Thyroid gland (tissue), 4 donors: ENCODE data around the gene SLC22A7. TPM values are rescaled to one million over a fixed set of nuclear protein-coding genes. Genes with fewer than 3 reads are reported as not detected.

Source experiments
- DNase-seq, 2 donors: peaks; one replicate each; pipeline ENCODE4 v3.0.0-alpha.2; 2019
- H3K27ac ChIP-seq, 3 donors: fragments of 200-600 bp; sonication (generic); 1 replicate in 2 of 3; 2 replicates in 1 of 3; pipeline ENCODE4 v1.5.1; 2016 to 2019; ENCODE audit warnings: mild to moderate bottlenecking in 1 of 3, moderate library complexity in 1 of 3
- H3K27me3 ChIP-seq: fragments of 200-600 bp; sonication (generic); one replicate; pipeline ENCODE4 v1.5.1; 2019
- H3K36me3 ChIP-seq, 2 donors: fragments of 200-600 bp; sonication (generic); one replicate each; pipeline ENCODE4 v1.5.1; 2016 to 2019
- H3K4me1 ChIP-seq, 2 donors: fragments of 200-600 bp; sonication (generic); one replicate each; pipeline ENCODE4 v1.5.1; 2017 to 2019
- H3K4me3 ChIP-seq, 3 donors: fragments of 200-600 bp; sonication (generic); replicated peaks in 1 of 3; 1 replicate in 2 of 3; 2 replicates in 1 of 3; pipeline ENCODE4 v1.5.1; 2016; ENCODE audit warnings: mild to moderate bottlenecking in 1 of 3
- H3K9me3 ChIP-seq: fragments of 200-600 bp; sonication (generic); one replicate; pipeline ENCODE4 v1.5.1; 2017
- POLR2A ChIP-seq, 2 donors: fragments of 450-650 bp; IDR thresholded peaks; one replicate each; pipeline ENCODE4 v1.6.1; 2017; ENCODE audit warnings: antibody characterized with exemption in 2 of 2, mild to moderate bottlenecking in 2 of 2, moderate library complexity in 1 of 2
- WGBS, 2 donors: methylation state at CpG; one replicate each; pipeline ENCODE4 v1.1.5; 2017; 5-methylcytosine and 5-hydroxymethylcytosine counted together
- intact Hi-C: fragments of 100-400 bp; cut with DNase I; formaldehyde crosslinking; loops from one replicate; pipeline ENCODE4 v1.15.1; 2023
- total RNA-seq, 4 donors: library from RNA; depleted of rRNA; stranded (reverse); fragments of >200 nt; gene quantifications; one replicate each; pipeline ENCODE4 v1.2.3, GENCODE V29; 2016
- TF ChIP-seq, protein P1 (sequence below), 6 experiments: fragments of 200-600 bp in 3 of 6; fragments of 450-650 bp in 3 of 6; sonication (generic) in 3 of 6; IDR thresholded peaks; one replicate each; pipeline ENCODE4 v1.5.1; 2016 to 2019; ENCODE audit warnings: antibody characterized with exemption in 6 of 6, mild to moderate bottlenecking in 2 of 6, inconsistent platforms in 1 of 6, moderate library complexity in 1 of 6

SLC22A7 gene
- total RNA-seq, 4 donors from 2014 or later = not detected

DNA sequence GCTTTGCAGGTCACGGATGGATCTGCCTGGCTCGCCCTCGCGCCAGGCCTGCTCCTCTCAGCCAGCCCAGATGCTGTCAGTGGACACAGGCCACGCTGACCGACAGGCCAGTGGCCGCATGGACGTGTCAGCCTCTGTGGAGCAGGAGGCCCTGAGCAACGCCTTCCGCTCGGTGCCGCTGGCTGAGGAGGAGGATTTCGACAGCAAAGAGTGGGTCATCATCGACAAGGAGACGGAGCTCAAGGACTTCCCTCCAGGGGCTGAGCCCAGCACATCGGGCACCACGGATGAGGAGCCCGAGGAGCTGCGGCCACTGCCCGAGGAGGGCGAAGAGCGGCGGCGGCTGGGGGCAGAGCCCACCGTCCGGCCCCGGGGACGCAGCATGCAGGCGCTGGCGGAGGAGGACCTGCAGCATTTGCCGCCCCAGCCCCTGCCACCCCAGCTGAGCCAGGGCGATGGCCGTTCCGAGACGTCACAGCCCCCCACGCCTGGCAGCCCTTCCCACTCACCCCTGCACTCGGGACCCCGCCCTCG lies 35.2 kb upstream of the SLC22A7 start:
- peaks cover 0 to under 1% of the 10 kb centered on the region in 2 donors for H3K4me1 ChIP-seq
- no peaks in the 10 kb centered on the region for H3K27me3 ChIP-seq
- WGBS, 2 donors = 89 to 91% methylated on average over 30 to 31 of the region's 39 CpGs
- no peaks in the 10 kb centered on the region for H3K9me3 ChIP-seq
- no peak for DNase-seq
- intact Hi-C loops = loop anchor here (5.0 kb wide), 2 partner anchors 74 to 244 kb away; no protein-coding TSS in a partner anchor
- H3K4me3 ChIP-seq = no peak overlapping the region
- H3K36me3 ChIP-seq = no peaks in the 10 kb centered on the region
- TF ChIP-seq, protein P1, sequence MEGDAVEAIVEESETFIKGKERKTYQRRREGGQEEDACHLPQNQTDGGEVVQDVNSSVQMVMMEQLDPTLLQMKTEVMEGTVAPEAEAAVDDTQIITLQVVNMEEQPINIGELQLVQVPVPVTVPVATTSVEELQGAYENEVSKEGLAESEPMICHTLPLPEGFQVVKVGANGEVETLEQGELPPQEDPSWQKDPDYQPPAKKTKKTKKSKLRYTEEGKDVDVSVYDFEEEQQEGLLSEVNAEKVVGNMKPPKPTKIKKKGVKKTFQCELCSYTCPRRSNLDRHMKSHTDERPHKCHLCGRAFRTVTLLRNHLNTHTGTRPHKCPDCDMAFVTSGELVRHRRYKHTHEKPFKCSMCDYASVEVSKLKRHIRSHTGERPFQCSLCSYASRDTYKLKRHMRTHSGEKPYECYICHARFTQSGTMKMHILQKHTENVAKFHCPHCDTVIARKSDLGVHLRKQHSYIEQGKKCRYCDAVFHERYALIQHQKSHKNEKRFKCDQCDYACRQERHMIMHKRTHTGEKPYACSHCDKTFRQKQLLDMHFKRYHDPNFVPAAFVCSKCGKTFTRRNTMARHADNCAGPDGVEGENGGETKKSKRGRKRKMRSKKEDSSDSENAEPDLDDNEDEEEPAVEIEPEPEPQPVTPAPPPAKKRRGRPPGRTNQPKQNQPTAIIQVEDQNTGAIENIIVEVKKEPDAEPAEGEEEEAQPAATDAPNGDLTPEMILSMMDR (IDR thresholded peaks at IDR 0.05) = no peak
- TF ChIP-seq POLR2A (IDR thresholded peaks at IDR 0.05) = no peak
- H3K27ac ChIP-seq = no peak overlapping the region

DNA sequence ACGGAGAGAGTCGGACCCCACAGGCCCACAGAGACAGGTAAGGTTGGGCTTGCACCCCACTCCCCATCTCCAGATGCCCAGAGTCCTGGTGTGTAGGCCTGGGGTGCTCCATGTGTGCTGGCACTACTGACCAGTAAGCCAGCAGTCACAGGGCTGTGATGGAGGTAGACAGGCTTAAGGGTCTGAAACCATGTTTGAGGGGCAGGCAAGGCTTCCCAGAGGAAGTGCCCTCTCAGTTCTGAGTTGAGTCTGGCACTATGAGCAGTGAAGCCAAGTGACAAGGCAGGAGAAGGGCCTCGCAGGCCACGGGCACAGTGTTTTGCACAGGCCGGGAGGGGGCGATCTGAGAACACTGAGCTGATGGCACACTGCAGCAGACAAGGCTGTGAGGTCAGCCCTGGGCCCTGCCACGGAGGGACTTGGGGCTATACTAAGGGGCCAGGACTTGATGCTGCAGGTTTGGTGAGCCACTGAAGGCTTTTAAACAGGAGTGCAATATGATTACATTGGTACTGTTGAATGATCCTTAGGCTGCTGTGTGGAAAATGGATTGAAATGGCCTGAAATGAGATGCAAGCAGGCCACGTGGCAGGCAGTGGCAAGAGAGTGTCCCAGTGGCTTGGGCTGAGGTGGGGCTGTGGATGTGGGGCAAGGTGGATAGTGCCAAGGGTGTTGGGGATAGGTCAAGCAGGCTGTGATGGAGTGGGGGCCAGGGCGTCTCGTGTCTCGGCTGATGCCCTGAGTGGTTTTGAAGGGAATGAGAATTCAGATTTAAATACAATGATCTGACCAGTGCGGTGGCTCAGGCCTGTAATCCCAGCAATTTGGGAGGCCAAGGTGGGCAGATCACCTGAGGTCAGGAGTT lies 34.5 kb upstream of the SLC22A7 start:
- intact Hi-C loops = loop anchor here (5.0 kb wide), 2 partner anchors 74 to 244 kb away; no protein-coding TSS in a partner anchor
- no peak for TF ChIP-seq POLR2A (IDR thresholded peaks at IDR 0.05)
- TF ChIP-seq, protein P1 (IDR thresholded peaks at IDR 0.05) = peak; percentile 20 to 77 (median 64)
- H3K27ac ChIP-seq = no peak overlapping the region
- H3K4me3 ChIP-seq = no peak overlapping the region
- H3K4me1 ChIP-seq = peaks cover 0 to 8% of the 10 kb centered on the region in 2 donors
- H3K9me3 ChIP-seq = no peaks in the 10 kb centered on the region
- H3K27me3 ChIP-seq = no peaks in the 10 kb centered on the region
- WGBS, 2 donors = 50 to 70% methylated on average over 9 to 10 of the region's 12 CpGs
- no peaks in the 10 kb centered on the region for H3K36me3 ChIP-seq
- peak; percentile 75 to 81 for DNase-seq

DNA sequence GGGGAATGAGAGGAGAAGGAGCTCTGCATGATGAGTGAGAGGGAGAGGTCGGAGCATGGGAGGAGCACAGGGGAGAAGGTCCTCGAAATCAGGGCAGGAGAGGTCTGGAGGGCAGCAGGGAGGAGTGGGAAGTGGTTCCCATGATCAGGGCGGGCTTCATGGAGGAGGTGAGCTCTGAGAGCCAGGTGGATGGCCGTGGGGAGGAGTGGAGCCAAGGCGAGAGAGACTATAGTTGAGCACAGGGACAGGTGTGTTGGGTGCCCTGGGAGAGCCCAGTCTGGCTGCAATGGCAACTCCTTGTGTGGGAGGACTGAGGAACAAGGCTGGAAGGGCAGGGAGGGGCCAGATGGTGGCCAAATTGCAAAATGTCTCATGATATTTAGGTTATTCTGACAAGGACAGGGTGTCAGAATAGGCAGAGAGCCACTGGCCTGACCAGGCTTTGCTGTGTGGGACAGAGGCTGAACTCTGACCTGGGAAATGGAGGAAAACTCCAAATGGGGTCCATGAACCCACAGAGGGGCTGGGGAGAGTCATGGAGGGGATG lies 33.4 kb upstream of the SLC22A7 start:
- H3K27me3 ChIP-seq = no peaks in the 10 kb centered on the region
- no peak overlapping the region for H3K4me3 ChIP-seq
- no peak for TF ChIP-seq POLR2A (IDR thresholded peaks at IDR 0.05)
- TF ChIP-seq, protein P1 (IDR thresholded peaks at IDR 0.05) = no peak
- H3K27ac ChIP-seq = no peak overlapping the region
- no peak for DNase-seq
- H3K4me1 ChIP-seq = peaks cover 8 to 19% of the 10 kb centered on the region in 2 donors
- intact Hi-C loops = loop anchor here (5.0 kb wide), 2 partner anchors 73 to 243 kb away; no protein-coding TSS in a partner anchor
- no peaks in the 10 kb centered on the region for H3K9me3 ChIP-seq
- WGBS, 2 donors = 87 to 88% methylated on average over 5 of the region's 5 CpGs
- H3K36me3 ChIP-seq = no peaks in the 10 kb centered on the region

DNA sequence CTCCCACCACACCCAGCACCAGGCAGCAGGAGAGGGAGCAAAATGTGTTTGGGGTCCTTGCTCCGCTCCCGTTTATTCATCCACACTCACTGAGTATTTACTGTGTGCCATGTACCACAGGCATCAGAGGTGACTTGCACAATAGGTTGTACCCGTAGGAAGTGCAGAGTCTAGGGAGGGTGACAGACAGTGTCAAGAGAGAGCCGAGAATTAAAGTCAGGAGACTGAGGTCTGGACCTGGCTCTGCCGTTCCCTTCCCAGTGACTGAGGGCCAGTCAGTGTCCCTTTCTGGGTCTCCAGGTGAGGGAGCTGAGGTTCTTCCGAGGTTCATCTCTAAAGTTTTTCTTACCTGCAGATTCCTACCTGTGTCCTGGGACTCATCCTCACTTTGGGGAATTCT lies 32.5 kb upstream of the SLC22A7 start:
- Histone ChIP-seq H3K9me3 (no peaks in the 10 kb centered on the region), H3K27ac (no peak overlapping the region), H3K27me3 (no peaks in the 10 kb centered on the region), H3K4me3 (no peak overlapping the region), H3K4me1 (peaks cover 14 to 28% of the 10 kb centered on the region in 2 donors), H3K36me3 (no peaks in the 10 kb centered on the region)
- 75 to 89% methylated on average over 4 to 6 of the region's 6 CpGs for WGBS, 2 donors
- intact Hi-C loops = no loop called here
- TF ChIP-seq, protein P1 (IDR thresholded peaks at IDR 0.05) = no peak
- TF ChIP-seq POLR2A (IDR thresholded peaks at IDR 0.05) = no peak
- no peak for DNase-seq
